Measurements from ENCODE around the gene MINDY3.

DNA sequence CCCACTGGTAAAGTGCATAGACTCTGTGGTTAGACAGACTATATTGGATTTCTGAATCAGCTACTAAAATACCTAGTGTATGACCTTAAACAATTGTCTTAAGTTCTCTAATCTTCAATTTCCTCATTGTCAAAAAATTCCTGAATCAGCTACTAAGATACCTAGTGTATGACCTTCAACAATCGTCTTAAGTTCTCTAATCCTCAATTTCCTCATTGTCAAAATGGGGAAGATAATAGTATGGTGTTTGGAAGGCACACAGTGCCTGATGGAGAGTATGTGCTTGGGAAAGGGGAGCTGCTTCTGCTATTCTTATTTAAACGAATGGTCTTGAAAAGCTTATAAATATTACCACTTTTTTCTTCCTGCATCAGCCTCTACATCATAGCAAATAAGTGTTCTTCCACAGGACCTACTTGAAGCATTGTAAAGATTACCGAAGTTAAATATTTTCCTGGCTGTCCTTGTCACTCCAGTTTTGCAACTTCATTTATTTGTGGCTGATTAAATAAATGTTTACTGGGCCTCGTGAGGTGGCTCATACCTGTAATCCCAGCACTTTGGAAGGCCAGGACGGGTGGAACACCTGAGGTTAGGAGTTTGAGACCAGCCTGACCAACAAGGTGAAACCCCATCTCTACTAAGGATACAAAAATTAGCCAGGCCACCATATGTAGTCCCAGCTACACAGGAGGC, 76.2 kb downstream of the MINDY3 start:
- TF ChIP-seq EZH2 (IDR thresholded peaks at IDR 0.05; ENCODE audit: low read length) (no peak), CTCF (optimal IDR thresholded peaks at IDR 0.05 in 1 of 3, IDR thresholded peaks at IDR 0.05 in 1 of 3, conservative IDR thresholded peaks at IDR 0.05 in 1 of 3; ENCODE audit: extremely low read depth in 1 of 3, insufficient read depth in 2 of 3, low read length in 3 of 3) (no peak)

Data from keratinocyte (primary cell).